Adipose tissue (tissue), 3 donors: ENCODE data around the gene LNX2. TPM values are rescaled to one million over a fixed set of nuclear protein-coding genes. Genes with fewer than 3 reads are reported as not detected.

ENCODE experiments used
- H3K27ac ChIP-seq: one replicate; pipeline ENCODE4 v1.5.1; 2013; ENCODE audit warnings: low read depth, low read length
- WGBS, 3 donors: extraction: QIAGEN DNeasy Blood & Tissue Kit; methylation state at CpG; one replicate each; pipeline ENCODE4 v1.1.7; 2013; 5-methylcytosine and 5-hydroxymethylcytosine counted together
- polyA plus RNA-seq, 3 donors: library from polyadenylated mRNA; stranded (reverse); fragments of 200-250 nt; gene quantifications; one replicate each; pipeline ENCODE4 v1.2.3, GENCODE V29; 2013
- donor health status: healthy with polysubstance abuse.
- donor health status: Bipolar disorder and iron deficiency.
- donor health status: healthy.

LNX2 gene
- polyA plus RNA-seq, 3 donors = 2.4 to 12.2 (median 3.0) TPM

DNA sequence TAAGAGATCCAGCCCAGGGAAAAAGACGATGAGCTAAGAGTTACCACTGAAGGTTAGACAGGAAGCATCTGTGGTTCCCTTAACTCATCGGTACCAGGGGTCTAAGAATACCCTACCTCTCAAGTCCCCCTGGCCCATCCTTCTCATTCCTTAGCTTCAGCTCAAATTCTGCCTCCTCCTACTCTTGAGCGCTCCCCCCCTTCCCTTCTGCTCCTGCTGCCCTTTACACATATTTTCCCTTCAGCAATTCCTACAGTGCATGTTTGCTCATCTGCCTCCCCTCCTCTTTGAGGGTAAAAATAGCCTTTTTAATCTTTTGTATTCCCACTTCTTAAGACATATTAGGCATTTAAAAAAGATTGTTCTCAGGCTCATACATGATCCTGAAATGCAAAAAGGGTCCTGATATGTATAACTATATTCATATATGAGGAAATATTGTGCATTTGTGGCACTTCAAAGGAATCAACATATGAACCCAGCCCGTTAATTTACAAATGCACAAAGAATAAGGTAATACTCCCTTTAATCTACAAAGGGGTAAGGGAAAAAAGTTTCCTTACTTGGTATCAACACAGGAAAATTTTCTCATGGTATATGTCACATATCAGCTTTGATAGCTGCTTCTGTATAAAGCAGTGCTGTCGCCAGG is 33.1 kb downstream of the LNX2 start:
- WGBS, 3 donors = 56 to 70% (median 57%) methylated on average over 5 of the region's 5 CpGs
- no peak overlapping the region for H3K27ac ChIP-seq

DNA sequence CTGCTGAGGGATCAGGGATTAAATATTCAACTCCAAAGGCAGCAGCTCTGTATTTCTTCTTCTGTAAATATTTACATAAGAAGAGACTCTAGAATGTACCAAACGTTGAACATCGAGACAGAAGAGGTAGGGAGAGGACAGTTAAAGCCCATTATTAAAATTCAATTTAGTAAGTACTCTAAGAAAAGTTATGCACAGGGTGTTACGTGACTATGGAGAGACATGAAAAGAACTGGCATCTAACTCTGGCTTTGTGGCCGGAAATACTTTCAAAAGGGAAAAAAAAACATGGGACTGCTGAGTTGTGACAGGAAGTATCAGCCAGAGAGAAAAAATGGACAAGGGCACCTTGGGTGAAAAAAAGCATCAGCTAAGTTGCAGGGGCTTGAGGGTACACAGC is 36.7 kb downstream of the LNX2 start:
- no peak overlapping the region for H3K27ac ChIP-seq
- WGBS, 3 donors = 33 to 38% (median 38%) methylated on average over 4 of the region's 4 CpGs

DNA sequence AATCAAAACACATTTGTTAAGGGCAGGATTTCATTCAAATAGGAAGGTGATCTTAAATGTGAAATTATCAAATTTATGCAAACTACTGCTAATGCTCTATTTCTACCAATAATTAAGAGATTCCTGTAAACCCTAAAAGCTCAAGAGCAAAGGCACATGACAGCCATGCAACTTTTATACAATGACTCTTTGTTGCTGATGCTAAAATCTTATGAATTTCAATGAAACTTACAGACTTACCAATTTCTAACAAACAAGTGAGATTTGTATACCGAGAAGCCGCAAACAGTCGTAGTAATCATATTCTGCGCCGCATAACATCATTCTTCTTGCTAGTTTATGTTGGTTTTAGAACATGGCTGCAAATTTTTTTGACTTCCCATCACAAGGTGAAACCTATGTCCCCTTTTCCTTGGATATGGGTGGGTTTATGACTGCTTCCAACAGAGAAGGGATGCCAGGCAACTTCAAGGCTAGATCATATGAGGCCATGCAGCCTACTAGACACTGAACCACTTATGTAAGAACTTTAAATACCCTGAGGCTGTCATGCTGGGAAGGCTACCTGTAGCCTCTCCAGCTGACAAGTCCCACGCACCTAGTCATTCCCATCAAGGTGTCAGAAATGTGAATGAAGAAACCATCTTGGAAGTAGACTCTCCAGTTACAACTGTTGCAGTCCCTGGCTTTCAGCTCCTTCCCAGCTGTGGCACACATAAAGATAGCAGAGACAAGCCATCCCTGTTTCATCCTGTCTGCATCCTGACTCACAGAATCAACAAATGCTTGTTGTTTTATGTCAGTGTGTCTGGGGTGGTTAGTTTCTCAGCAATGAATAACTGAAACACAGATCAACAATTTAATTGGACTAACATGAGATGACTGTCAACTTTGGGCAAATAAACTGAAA is 42.0 kb downstream of the LNX2 start:
- 90 to 97% (median 96%) methylated on average over 6 of the region's 6 CpGs for WGBS, 3 donors
- no peak overlapping the region for H3K27ac ChIP-seq

DNA sequence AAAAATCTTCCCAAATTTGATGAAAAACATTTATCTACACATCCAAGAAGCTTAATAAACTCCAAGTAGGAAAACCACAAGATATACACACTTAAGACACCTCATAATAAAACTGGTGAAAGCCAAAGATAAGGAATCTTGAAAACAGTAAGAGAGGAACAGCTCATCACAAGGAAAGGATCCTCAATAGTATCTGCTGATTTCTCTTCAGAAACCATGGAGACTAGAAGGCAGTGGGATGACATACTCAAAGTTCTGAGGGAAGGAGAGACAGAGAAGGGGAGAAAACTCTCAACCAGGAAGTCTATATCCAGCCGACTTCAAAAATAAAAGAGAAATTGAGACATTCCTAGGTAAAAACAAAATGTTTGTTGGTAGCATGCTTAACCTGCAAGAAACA is 45.7 kb downstream of the LNX2 start:
- 92 to 100% (median 93%) methylated on average over 1 of the region's 1 CpG for WGBS, 3 donors
- no peak overlapping the region for H3K27ac ChIP-seq

DNA sequence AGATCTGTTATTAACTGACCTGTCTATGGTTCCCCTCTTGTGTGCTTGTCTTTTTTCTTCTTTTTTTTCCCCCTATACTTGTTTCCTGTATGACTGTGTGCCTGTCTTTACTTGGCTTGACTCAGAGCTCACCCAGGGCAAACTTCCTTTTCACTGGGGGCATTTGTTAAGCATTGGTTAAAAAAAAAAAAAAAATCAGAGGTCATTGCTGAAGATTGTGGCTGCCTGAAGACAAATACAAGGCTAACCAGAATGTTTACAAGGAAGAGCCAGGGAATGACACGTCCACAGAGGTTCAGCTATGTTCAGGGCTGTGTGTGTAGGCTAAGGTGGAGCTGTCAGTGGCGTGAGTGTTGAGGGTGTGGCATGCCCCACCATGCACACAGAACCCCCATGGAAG is 47.1 kb downstream of the LNX2 start:
- no peak overlapping the region for H3K27ac ChIP-seq
- WGBS, 3 donors = 67 to 83% (median 74%) methylated on average over 2 of the region's 2 CpGs

DNA sequence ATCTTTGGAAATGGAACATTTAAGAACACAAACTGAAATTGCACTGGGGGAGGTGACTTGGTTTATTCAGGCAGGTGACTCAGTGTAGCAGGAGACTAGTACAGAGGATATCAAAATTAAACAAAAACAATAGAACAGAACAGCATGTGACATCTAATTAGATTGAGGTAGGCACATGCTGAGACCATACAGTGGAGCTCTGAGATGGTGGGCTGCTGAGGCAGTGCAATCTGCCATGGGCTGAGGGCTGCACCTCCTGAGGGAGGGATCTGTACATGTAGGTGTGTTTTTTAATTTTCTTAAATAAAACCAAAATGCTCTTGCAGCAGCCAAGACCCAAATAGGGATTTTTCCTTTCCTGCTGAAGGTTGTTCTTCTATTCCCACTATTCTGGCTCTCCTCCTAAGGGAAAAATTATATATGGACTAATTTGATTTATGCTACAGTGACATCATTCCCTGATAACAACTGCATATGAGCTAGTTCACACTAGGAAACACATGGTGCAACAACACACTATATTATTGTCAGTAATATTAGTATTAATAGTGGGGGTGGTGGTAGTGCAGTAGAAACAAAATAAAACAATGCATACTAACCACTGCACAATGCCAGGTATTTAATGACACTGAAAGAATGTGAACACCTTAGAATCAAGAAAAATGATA is 48.0 kb downstream of the LNX2 start:
- H3K27ac ChIP-seq = no peak overlapping the region

DNA sequence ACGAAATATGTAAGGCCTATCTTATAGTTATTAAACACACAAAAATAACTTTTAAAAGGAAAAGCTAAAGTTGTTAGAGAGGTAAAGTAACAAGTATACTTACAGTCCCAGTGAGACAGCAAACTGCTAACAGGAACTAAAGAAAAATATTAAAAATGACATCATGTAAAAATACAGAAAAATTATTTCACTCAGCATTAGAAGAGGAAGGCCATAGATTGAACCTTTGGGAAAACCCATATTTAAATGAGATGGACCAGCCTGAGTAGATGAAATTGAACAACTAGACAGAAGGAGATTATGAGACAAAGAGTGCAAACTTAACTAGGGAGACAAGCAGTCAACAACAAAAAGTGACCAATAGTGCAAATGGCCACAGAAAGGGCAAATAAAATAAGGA is 49.4 kb downstream of the LNX2 start:
- 75 to 94% (median 80%) methylated on average over 1 of the region's 1 CpG for WGBS, 3 donors
- H3K27ac ChIP-seq = no peak overlapping the region

DNA sequence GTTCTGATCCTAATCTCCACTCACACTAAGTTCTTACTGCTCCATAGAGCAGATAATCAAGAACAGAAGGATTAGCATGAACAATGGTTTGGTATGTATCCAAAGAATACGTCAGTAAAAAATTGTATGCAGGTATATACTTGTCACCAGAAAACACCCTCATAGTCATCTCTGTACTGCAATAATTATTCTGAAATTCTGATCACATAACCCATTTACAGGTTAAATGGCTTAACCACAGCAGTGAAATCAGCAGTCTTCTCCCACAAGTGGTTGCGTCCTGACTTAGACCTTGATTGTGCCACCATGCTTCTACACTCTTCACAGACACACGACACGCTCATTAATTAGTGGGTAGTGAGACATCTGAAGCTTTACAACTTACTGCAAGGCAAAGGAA is 50.9 kb downstream of the LNX2 start:
- no peak overlapping the region for H3K27ac ChIP-seq
- 80 to 95% (median 94%) methylated on average over 4 of the region's 4 CpGs for WGBS, 3 donors

DNA sequence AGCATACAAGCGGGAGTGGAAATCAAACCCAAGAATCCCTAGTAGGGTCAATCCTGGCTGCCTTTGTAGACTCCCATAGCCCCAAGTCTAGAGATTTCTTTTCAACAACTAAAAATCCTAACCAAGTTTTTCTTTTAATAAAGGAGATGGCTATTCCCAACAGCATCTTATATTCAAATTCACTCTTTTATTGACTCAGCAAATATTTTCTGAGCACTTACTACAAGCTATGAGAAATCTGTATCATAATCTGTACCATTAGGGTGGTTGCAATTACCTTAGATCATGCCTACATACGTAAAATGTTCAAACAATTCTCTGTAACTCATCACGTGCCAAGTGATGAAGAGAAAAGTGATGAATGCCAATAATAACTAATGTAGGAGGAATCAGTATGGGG is 54.5 kb downstream of the LNX2 start:
- no peak overlapping the region for H3K27ac ChIP-seq
- WGBS, 3 donors = 90 to 96% (median 94%) methylated on average over 3 of the region's 3 CpGs

DNA sequence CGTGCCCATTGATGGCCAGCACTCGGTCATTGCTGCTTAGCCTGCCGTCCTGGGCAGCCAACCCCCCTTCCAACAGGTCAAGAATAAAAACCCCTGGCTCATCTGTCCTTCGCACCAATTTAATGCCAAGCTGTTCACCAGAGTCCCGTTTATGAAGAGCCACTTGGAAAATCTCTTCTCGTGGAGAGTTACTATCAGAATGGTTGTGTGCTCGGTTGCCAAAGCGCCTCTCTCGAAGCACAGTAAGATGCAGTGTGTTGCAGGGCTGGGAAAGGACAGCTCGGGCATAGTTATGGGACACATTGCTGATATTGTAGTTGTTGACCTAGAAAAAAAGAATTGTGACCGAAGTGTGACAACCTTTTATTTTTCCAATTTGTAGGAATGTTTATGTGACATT is 57.9 kb downstream of the LNX2 start:
- WGBS, 3 donors = 93 to 96% (median 95%) methylated on average over 11 of the region's 11 CpGs
- H3K27ac ChIP-seq = no peak overlapping the region

DNA sequence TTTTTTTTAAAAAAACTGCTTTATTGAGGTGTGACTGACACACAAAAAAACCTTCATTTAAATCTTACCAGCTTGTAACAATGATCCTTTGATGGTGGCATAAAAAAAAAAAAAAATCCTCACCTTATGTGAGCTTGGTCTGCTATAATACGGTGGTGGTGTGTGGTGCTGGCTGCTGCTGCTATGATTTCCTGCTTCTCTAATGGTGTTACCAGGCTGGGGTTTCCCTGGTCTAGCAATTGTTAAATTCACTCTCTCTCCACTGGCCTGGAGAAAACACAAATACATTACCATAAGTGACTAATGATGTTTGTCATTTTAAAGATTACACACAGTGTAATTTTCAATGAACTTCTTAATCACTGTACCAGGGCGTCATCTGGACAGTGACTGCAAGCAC is 60.6 kb downstream of the LNX2 start:
- WGBS, 3 donors = 68 to 78% (median 77%) methylated on average over 2 of the region's 2 CpGs
- no peak overlapping the region for H3K27ac ChIP-seq

DNA sequence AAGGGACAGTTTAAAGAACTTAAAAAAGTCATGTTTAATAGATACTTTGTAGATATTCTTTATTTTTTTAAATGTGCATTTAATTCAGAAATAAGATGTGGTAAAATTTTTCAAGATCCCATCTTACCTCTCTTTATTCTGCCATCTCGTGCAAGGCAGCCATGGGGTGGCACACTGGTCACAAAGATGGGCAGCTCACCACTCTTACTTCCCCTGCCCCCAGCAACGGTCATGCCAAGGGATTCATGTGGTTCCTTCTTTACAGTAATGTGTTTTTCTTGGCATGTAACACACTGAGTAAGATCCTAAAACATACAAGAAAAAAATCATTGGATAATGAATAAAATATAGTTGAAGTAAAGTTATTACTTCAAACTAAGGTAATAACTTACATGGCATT is 64.2 kb downstream of the LNX2 start:
- 43 to 58% (median 50%) methylated on average over 2 of the region's 2 CpGs for WGBS, 3 donors
- H3K27ac ChIP-seq = no peak overlapping the region

DNA sequence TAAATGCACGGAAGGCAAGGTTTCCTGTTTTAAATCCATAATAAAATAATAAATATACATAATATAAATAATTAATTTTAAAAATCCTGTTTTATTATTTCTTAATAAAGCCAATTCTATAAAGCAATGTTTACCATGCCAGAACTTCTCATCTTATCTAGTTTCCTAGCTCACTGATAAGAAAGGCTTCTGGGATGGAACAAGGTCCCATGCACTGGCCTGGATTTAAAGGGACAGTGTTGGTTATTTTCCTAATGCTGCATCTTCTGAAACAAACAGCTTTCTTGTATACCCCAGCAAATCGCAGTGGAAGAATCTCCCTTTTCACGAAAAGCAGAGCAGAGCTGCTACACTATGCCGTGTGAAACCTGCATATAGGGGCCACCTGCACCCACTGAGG is 68.8 kb downstream of the LNX2 start:
- H3K27ac ChIP-seq = no peak overlapping the region
- 37 to 93% (median 87%) methylated on average over 4 of the region's 4 CpGs for WGBS, 3 donors

DNA sequence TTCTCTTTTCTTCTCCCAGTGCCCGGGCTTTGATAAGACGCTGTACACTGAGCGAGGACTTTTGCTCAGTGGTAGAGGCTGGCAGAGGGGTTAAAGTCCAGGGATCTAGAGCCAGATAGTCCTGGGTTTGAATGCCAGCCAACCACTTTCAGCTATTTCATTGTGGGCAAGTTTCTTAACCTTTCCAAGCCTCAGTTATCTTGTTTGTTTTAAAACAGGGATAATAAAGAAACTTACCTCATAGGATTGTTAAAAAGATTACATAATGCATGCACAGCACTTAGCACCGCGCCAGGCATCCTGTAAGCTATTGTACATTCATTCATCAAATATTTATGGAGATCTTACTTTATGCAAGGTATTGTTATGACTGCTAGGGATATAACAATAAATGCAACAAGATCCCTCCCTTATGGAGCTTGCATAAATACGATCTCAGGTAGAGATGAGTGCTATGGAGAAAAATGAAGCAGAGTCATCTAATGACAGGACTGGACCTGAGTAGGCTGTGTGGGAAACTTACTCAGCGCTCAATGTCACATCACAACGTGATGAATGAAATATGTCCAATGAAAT is 70.8 kb downstream of the LNX2 start:
- no peak overlapping the region for H3K27ac ChIP-seq
- 45 to 95% (median 93%) methylated on average over 8 of the region's 8 CpGs for WGBS, 3 donors

DNA sequence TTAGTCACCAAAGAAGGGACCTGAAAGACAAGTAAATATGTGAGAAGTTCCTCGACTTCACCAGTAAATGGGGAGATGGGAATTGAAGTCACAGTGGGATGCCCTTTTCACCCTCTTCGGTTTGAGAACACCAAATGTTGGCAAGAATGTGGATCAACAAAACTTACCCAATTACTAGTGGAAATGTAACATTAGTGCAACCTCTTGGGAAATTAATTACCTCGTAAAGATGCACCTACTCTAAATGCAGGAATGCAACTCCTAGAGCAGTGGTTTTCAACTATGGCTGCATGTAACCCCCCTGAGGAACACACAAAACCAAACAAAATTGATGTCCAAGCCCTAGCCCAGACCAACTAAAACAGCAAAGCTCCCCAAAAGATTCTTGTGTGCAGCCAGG is 78.1 kb downstream of the LNX2 start:
- 72 to 83% (median 78%) methylated on average over 3 of the region's 3 CpGs for WGBS, 3 donors

DNA sequence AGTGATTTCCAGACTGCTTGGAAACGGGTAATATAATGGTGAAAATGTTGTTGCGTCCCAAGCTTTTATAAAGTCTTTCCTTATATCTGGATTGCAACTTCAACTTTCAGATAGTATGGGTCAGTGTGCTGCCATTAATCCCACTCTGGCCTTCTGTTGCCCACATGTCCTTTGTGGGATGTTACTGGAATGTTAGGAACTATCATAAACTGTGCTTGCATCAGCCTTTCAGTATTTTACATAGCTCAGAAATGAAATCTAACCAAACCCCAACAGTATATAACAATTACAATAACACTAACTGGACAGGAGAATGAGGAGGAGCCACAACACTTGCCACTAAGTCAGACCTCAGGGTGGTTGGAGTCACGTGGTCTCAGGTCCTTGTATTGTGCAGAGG is 78.9 kb downstream of the LNX2 start:
- H3K27ac ChIP-seq = no peak overlapping the region
- 87 to 92% (median 88%) methylated on average over 3 of the region's 3 CpGs for WGBS, 3 donors

More for the DNA sequence above, 78.1 kb downstream of the LNX2 start:
- H3K27ac ChIP-seq = no peak overlapping the region

DNA sequence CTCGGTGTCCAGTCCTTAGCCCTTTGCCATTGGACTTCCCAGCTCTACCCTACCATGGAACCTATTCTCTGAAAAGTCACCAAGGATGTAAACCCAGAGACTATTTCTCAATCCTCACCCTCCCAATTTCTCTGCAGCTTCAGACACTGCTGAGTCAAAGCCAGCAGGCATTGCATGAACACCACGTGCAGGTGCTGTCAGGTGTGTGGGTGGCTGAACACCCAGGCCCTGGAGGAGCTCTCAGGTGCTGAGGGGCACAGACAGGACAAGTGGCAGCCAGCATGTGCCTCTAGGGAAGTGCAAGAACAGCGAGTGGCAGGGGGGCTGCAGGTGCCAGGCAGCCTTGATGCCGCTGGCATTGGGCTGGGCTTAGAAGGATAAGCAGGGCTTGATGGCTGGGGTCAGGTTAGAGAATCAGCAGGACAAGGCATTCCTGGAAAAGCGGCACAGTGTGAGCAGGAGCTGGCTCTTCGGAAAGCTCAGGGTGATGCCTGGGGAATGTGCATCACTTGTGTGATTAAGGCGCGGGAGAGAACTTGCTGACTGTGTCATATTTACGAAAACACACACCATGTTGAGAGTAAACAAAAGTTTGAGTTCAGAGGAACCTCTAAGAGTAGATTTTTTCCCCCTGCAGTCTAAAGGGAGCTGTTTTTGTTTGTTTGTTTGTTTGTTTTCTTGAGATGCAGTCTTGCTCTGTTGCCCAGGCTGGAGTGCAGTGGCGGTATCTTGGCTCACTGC is 83.8 kb downstream of the LNX2 start:
- no peak overlapping the region for H3K27ac ChIP-seq
- WGBS, 3 donors = 81 to 89% (median 87%) methylated on average over 10 of the region's 10 CpGs

DNA sequence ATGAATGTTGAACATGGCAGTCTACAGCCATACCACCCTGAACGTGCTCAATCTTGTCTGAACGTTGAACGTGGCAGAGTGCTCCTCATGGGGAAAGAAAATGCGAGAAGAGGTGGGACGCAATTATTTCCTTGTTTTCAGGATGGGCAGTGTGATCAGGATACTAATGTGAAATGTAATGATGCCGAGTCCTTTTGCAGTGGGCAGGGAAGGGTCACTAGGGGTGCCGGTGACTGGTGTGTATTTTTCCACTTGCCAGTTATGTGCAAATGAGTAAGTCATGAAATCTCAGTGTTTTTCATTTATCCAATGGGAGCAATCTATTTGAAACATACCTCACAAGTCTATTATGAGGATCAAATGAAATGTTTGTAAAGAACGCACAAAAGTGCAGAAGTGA is 84.8 kb downstream of the LNX2 start:
- 73 to 77% (median 76%) methylated on average over 8 of the region's 8 CpGs for WGBS, 3 donors
- H3K27ac ChIP-seq = no peak overlapping the region
